ENCODE measurements around the gene NECAP2.

DNA sequence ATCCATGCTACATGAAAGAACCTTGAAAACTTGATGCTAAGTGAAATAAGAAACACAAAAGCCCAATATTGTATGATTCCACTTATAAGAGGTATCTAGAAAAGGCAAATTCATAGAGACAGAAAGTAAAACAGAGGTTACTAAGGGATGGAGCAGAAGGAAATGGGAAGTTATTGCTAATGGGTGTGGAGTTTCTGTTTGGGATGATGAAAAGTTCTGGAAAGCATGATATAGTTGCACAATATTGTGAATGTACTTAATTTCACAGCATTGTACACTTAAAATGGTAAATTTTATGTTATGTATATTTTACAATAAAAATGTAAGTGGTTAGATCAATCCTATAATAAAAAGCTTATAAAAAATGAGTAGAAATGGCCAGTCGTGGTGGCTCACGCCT is 1.6 kb upstream of the NECAP2 start:
- no peak for TF ChIP-seq BHLHE40 (IDR thresholded peaks at IDR 0.05; ENCODE audit: low read depth, low read length)
- TF ChIP-seq, protein P1, sequence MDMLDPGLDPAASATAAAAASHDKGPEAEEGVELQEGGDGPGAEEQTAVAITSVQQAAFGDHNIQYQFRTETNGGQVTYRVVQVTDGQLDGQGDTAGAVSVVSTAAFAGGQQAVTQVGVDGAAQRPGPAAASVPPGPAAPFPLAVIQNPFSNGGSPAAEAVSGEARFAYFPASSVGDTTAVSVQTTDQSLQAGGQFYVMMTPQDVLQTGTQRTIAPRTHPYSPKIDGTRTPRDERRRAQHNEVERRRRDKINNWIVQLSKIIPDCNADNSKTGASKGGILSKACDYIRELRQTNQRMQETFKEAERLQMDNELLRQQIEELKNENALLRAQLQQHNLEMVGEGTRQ (IDR thresholded peaks at IDR 0.05), result no peak
- TF ChIP-seq, protein P2, sequence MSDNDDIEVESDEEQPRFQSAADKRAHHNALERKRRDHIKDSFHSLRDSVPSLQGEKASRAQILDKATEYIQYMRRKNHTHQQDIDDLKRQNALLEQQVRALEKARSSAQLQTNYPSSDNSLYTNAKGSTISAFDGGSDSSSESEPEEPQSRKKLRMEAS (IDR thresholded peaks at IDR 0.05), result no peak
- no peak for TF ChIP-seq POLR2A (IDR thresholded peaks at IDR 0.05; ENCODE audit: low read length)
- TF ChIP-seq, protein P3, sequence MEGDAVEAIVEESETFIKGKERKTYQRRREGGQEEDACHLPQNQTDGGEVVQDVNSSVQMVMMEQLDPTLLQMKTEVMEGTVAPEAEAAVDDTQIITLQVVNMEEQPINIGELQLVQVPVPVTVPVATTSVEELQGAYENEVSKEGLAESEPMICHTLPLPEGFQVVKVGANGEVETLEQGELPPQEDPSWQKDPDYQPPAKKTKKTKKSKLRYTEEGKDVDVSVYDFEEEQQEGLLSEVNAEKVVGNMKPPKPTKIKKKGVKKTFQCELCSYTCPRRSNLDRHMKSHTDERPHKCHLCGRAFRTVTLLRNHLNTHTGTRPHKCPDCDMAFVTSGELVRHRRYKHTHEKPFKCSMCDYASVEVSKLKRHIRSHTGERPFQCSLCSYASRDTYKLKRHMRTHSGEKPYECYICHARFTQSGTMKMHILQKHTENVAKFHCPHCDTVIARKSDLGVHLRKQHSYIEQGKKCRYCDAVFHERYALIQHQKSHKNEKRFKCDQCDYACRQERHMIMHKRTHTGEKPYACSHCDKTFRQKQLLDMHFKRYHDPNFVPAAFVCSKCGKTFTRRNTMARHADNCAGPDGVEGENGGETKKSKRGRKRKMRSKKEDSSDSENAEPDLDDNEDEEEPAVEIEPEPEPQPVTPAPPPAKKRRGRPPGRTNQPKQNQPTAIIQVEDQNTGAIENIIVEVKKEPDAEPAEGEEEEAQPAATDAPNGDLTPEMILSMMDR (IDR thresholded peaks at IDR 0.05), result no peak
- TF ChIP-seq NPAS2 (CRISPR knock-in tag; IDR thresholded peaks at IDR 0.05; ENCODE audit: borderline replicate concordance), result no peak
- no peak for TF ChIP-seq CBX2 (IDR thresholded peaks at IDR 0.05; ENCODE audit: borderline replicate concordance, low read depth)
- no peak for TF ChIP-seq ZFP36 (IDR thresholded peaks at IDR 0.05; ENCODE audit: borderline replicate concordance, partially characterized antibody)

Data from A549 (cell line).